KOPT-K1 (cell line): ENCODE measurements around the gene RPAP2.
"Not testable (repeated sequence)": the region's sequence is repeated elsewhere in the genome, so short reads cannot be mapped to it uniquely, and the experiment has no call there.

ENCODE experiments used
- H3K27ac ChIP-seq: fragments of 200-600 bp; sonication (generic); 2 replicates; pipeline ENCODE4 v1.5.1; 2016; ENCODE audit warnings: antibody characterized with exemption, mild to moderate bottlenecking, low read depth, low read length; ENCODE audit not compliant: poor library complexity, severe bottlenecking
- H3K36me3 ChIP-seq: fragments of 200-600 bp; sonication (generic); 2 replicates; pipeline ENCODE4 v1.5.1; 2017; ENCODE audit warnings: antibody characterized with exemption, mild to moderate bottlenecking, low read length, moderate library complexity; ENCODE audit not compliant: insufficient read depth
- H3K9me3 ChIP-seq: fragments of 200-600 bp; sonication (generic); 2 replicates; pipeline ENCODE4 v1.5.1; 2017; ENCODE audit warnings: antibody characterized with exemption, low read length, mild to moderate bottlenecking; ENCODE audit not compliant: insufficient read depth, poor library complexity, severe bottlenecking

Gene RPAP2

GRCh38 chr1:92298573-92299476 is at the start of gene RPAP2, which contains the start of gene GLMN:
Gene RPAP2 (plus strand): TSS chr1:92299059. CDS start chr1:92299074, 15 bp downstream.
Gene GLMN (minus strand): TSS chr1:92298987. CDS start chr1:92297999, 988 bp downstream.
- H3K27ac ChIP-seq = peak within 1 kb of the TSS; percentile 90
- H3K36me3 ChIP-seq = peaks cover 49% of the 10 kb centered on the region
- H3K9me3 ChIP-seq = no peaks in the 10 kb centered on the region

GRCh38 chr1:92254714-92255113 is 44.1 kb upstream of the RPAP2 start:
- Histone ChIP-seq H3K9me3 (peaks cover 16% of the 10 kb centered on the region), H3K36me3 (peaks cover 58% of the 10 kb centered on the region)
- H3K27ac ChIP-seq = not testable (repeated sequence)

GRCh38 chr1:92259350-92259749 is 39.5 kb upstream of the RPAP2 start:
- H3K36me3 ChIP-seq = peaks cover 75% of the 10 kb centered on the region
- H3K9me3 ChIP-seq = peaks cover 16% of the 10 kb centered on the region
- H3K27ac ChIP-seq = no peak overlapping the region

GRCh38 chr1:92262516-92262915 is 36.3 kb upstream of the RPAP2 start:
- no peaks in the 10 kb centered on the region for H3K9me3 ChIP-seq
- H3K36me3 ChIP-seq = peaks cover 90% of the 10 kb centered on the region
- no peak overlapping the region for H3K27ac ChIP-seq

GRCh38 chr1:92273039-92273438 is 25.8 kb upstream of the RPAP2 start:
- Histone ChIP-seq H3K9me3 (no peaks in the 10 kb centered on the region), H3K27ac (no peak overlapping the region), H3K36me3 (peaks cover 94% of the 10 kb centered on the region)

GRCh38 chr1:92274939-92275338 is 23.9 kb upstream of the RPAP2 start:
- peaks cover 93% of the 10 kb centered on the region for H3K36me3 ChIP-seq
- no peak overlapping the region for H3K27ac ChIP-seq

GRCh38 chr1:92276082-92276481 is 22.8 kb upstream of the RPAP2 start:
- H3K27ac ChIP-seq = no peak overlapping the region
- peaks cover 93% of the 10 kb centered on the region for H3K36me3 ChIP-seq

More at GRCh38 chr1:92274939-92275338, 23.9 kb upstream of the RPAP2 start:
- no peaks in the 10 kb centered on the region for H3K9me3 ChIP-seq

GRCh38 chr1:92277105-92277723 is 21.6 kb upstream of the RPAP2 start:
- peaks cover 9% of the 10 kb centered on the region for H3K9me3 ChIP-seq
- peaks cover 81% of the 10 kb centered on the region for H3K36me3 ChIP-seq
- H3K27ac ChIP-seq = no peak overlapping the region

More at GRCh38 chr1:92276082-92276481, 22.8 kb upstream of the RPAP2 start:
- H3K9me3 ChIP-seq = no peaks in the 10 kb centered on the region

GRCh38 chr1:92279781-92280180 is 19.1 kb upstream of the RPAP2 start:
- not testable (repeated sequence) for H3K9me3 ChIP-seq, H3K27ac ChIP-seq
- H3K36me3 ChIP-seq = peaks cover 68% of the 10 kb centered on the region

GRCh38 chr1:92281411-92281810 is 17.4 kb upstream of the RPAP2 start:
- Histone ChIP-seq H3K9me3 (peaks cover 15% of the 10 kb centered on the region), H3K36me3 (peaks cover 67% of the 10 kb centered on the region)
- H3K27ac ChIP-seq = not testable (repeated sequence)

- Histone ChIP-seq H3K27ac (no peak overlapping the region), H3K36me3 (peaks cover 73% of the 10 kb centered on the region), H3K9me3 (no peaks in the 10 kb centered on the region)
Observed at GRCh38 chr1:92291372-92291999, 7.4 kb upstream of the RPAP2 start.

GRCh38 chr1:92298213-92298572 is 666 bp upstream of the RPAP2 start:
- Histone ChIP-seq H3K27ac (peak overlapping the region; percentile 90), H3K36me3 (peaks cover 50% of the 10 kb centered on the region), H3K9me3 (no peaks in the 10 kb centered on the region)

- H3K36me3 ChIP-seq = peaks cover 49% of the 10 kb centered on the region
- H3K9me3 ChIP-seq = no peaks in the 10 kb centered on the region
- H3K27ac ChIP-seq = peak overlapping the region; percentile 90
Observed at GRCh38 chr1:92299477-92300150, 755 bp downstream of the RPAP2 start.

GRCh38 chr1:92301021-92301420 is 2.2 kb downstream of the RPAP2 start:
- H3K27ac ChIP-seq = no peak overlapping the region
- H3K36me3 ChIP-seq = peaks cover 47% of the 10 kb centered on the region

GRCh38 chr1:92306020-92306419 is 7.2 kb downstream of the RPAP2 start:
- Histone ChIP-seq H3K36me3 (peaks cover 71% of the 10 kb centered on the region), H3K9me3 (no peaks in the 10 kb centered on the region)

More at GRCh38 chr1:92301021-92301420, 2.2 kb downstream of the RPAP2 start:
- no peaks in the 10 kb centered on the region for H3K9me3 ChIP-seq

More at GRCh38 chr1:92306020-92306419, 7.2 kb downstream of the RPAP2 start:
- no peak overlapping the region for H3K27ac ChIP-seq
